Mammary epithelial cell (primary cell): ENCODE measurements around the gene GEN1.

Experiments used
- EZH2 ChIP-seq: IDR thresholded peaks from 2 replicates; pipeline ENCODE4 v1.6.1; 2012; ENCODE audit warnings: low read length, inconsistent platforms, borderline replicate concordance
- TF ChIP-seq, protein P1 (sequence below), 2 donors: IDR thresholded peaks in 1 of 2; conservative IDR thresholded peaks in 1 of 2; 2 replicates each; pipeline ENCODE4 v1.5.1; 2011 to 2012; ENCODE audit warnings: inconsistent platforms in 2 of 2, low read length in 2 of 2, mild to moderate bottlenecking in 2 of 2, control low read depth in 1 of 2, low read depth in 1 of 2; ENCODE audit not compliant: insufficient read depth in 1 of 2; ENCODE audit errors: extremely low read depth in 1 of 2

DNA sequence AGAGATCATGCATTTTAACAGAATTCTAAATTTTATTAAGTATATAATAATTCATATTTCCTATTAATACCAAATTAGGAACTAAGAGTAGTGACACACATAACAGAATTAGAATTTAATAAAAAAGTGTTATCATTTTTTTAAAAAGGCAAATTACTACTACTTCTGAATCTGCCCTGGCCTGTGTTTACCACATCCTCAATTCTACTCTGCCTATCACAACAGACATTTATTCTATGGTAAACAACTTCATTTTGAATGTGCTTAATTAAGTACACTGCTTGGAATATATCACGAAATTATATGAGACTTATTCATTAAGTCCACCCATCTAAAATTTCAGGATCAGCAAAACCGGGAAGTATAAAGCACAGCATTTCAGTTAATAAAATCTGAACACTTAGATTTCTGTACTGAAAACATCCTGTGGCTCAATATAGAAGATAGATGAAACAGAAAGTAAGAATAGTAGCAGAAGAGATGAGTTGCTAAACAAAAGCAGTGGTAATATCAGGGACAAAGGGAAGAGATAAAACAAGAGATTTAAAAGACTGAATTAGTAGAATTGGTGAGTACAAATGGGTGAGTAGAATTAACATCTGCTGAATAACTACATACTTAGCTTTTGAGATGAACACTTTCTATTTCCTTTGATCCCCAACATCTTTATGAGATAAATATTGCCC, 4.0 kb upstream of the GEN1 start:
- TF ChIP-seq, protein P1, sequence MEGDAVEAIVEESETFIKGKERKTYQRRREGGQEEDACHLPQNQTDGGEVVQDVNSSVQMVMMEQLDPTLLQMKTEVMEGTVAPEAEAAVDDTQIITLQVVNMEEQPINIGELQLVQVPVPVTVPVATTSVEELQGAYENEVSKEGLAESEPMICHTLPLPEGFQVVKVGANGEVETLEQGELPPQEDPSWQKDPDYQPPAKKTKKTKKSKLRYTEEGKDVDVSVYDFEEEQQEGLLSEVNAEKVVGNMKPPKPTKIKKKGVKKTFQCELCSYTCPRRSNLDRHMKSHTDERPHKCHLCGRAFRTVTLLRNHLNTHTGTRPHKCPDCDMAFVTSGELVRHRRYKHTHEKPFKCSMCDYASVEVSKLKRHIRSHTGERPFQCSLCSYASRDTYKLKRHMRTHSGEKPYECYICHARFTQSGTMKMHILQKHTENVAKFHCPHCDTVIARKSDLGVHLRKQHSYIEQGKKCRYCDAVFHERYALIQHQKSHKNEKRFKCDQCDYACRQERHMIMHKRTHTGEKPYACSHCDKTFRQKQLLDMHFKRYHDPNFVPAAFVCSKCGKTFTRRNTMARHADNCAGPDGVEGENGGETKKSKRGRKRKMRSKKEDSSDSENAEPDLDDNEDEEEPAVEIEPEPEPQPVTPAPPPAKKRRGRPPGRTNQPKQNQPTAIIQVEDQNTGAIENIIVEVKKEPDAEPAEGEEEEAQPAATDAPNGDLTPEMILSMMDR (conservative IDR thresholded peaks at IDR 0.05 in 1 of 2, IDR thresholded peaks at IDR 0.05 in 1 of 2; ENCODE audit: extremely low read depth in 1 of 2, insufficient read depth in 1 of 2, low read depth in 1 of 2, low read length in 2 of 2): no peak
- no peak for TF ChIP-seq EZH2
